HT-29 (cell line): ENCODE measurements around the gene SOX1. TPM values are rescaled to one million over a fixed set of nuclear protein-coding genes. Genes with fewer than 3 reads are reported as not detected.

ENCODE experiments used
- DNase-seq: peaks from one replicate; pipeline ENCODE4 v3.0.0-alpha.2; 2015; ENCODE audit warnings: low spot score
- total RNA-seq: library from RNA; depleted of rRNA; stranded (reverse); fragments of >200 nt; shearing (Covaris generic); gene quantifications from 2 replicates; pipeline ENCODE4 v1.2.3, GENCODE V29; 2014; rRNA removed

SOX1 gene
- not detected in 2 replicates for total RNA-seq

DNA sequence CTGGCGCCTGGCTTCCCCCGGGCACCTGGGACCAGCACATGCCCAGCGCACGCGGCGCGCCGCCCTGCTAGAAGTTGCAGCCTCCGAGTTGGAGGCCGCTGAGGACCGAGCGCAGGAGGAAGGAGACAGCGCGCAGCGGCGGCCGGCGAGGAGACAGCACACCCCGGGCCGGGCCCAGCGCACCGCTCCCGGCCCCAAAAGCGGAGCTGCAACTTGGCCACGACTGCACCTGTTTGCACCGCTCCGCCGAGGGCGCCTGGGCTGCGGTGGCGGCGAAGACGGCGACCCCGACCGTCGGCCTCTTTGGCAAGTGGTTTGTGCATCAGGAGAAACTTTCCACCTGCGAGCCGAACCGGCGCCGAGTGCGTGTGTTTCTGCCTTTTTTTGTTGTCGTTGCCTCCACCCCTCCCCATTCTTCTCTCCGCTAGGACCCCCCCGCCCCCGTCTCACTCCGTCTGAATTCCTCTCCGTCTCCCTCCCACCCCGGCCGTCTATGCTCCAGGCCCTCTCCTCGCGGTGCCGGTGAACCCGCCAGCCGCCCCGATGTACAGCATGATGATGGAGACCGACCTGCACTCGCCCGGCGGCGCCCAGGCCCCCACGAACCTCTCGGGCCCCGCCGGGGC lies at the start of gene SOX1:
TSS of gene SOX1 (plus strand) at position 34 of the 626 bp plus-strand sequence. CDS start at position 544, 510 bp downstream.
- no peak for DNase-seq

DNA sequence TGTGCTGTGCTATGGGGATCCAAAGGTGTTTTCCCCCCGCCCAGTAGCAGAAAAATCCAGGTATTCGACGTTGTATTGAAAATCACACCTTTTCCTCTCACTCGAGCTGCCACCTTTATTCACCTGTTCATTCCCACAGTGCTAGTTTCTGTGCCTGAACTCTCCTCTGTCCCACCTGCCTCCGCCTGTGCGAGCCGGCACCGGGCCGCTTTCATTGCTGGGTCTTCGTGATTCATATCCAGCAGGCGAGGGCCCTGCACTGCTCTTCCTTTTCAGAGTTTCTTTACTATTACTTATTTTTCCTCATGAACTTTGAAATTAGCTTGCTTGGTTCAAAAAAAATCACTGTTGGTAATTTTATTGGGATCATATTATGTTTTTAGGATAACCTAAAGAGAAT lies 42.4 kb upstream of the SOX1 start:
- DNase-seq = no peak

DNA sequence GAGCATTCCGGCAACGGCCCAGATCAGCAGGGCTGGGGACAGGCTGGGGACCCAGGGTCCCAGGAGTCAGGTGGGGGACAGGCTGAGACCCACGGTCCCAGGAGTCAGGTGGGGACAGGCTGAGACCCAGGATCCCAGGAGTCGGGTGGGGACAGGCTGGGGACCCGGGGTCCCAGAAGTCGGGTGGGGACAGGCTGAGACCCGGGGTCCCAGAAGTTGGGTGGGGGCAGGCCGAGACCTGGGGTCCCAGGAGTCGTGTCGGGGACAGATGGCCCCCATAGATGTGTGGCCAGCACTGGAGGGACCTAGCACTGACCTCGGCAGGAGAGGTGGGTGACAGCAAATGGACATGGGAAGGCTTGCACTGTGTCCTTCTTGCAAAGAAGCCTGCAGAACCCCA lies 39.7 kb upstream of the SOX1 start:
- DNase-seq = no peak

DNA sequence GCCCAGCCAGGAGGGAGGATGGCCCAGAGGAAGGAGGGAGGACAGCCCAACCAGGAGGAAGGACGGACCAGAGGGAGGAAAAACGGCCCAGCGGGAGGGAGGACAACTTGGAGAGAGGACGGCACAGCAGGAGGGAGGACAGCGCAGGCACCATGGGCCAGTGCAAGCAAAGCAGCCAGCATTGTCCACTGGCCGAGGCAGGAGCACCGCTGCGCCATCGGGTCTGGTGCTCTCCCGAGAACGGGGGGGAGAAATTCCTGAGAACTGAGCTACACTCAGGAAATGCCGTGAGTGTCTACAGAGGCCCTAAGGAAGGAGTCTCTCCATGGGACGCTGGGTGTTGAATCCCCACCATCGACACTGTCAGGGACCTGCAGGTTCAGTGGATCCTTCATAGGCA lies 38.5 kb upstream of the SOX1 start:
- no peak for DNase-seq

DNA sequence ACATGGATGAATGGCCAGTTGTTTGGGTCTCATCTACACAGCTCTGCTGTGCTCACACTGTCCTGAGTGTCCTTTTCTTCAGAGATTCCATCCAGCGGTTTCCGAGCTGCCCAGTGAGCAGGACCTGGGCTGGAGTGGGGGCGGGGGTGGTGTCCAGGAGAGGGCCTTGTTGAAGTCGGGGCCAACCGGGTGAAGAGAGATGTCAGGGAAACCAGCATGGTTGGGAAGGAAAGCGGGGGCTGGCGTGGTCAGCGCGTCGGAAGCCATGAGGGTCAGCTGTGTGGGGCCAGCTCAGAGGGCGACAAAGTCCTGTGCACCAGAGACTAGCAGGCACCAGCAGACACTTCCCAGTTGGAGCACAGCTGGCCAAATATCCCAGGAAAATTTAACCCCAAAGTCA lies 37.8 kb upstream of the SOX1 start:
- DNase-seq = no peak

DNA sequence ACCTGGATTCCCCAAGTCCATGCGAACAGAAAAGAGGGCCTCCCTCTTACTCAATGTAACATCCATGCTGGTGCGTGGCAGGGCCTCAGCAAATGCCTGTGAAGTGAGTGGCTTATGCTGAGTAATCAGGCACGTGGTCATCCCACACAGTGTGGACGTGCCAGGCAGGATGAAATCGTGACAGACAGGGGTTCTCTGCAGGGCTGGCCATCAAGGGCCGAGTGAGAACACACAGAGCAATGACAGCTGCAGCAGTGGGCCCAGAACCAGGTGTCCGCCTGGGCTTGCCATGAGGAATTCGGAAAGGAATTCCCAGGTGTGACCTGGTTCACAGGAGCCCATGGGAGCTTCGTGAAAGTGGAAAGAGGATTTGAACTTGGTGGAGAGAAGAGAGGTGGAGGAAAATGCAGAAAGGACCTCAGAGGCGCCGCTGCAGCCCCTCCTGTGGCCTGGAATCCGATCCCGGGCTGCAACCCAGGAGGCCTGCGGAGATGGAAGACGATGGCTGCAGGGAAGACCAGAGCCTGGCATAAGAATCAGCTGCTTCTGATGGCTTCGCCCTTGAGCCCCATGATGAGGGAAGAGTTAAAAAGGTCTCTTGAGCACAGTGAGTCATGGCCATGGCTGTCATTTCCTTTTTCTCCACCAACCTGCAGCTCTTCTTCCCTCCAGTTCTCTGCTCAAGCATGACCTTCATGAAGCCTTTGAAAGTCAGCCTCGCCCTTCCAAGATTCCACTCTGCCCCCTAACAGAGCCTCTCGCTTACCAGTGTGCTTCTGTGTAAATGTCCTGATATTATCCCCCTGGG lies 34.6 kb upstream of the SOX1 start:
- no peak for DNase-seq

DNA sequence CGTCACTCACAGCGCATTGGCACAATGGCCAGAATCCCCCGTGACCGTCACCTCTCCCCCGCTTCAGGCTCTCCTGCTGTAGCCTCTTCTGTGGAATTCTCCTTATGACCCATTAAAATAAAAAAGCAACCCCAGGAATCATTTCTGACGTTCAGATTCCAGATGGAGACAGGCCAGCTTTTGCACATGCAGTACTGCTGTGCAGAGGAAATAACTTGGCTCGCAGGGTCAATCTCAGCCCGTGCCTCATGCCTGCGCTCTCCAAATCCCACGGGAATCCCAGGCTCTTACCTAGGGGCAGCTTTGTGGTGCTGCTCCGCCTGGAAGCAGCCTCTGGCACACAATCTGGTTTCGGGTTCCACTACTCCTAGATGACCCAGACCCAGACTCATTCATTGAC lies 32.7 kb upstream of the SOX1 start:
- DNase-seq = no peak

DNA sequence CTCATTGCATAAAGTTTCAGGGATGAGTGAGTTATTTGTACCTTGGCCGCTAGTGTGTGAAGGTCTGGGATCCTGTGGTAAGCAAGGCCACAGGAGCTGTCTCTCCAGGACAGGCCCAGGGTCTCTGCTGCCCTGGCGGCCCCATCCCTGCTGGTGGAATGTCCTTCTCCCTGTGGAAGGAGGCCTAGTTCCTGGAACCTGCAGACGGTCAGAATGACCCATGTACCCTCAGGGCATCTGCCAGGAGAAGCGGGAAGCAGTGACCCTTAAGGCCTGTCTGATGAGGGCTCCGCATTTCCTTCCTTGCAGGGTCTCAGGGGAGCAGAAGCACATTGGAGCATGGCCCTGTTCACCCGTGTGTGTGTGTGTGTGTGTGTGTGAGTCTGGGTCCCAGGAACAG lies 32.1 kb upstream of the SOX1 start:
- DNase-seq = no peak

DNA sequence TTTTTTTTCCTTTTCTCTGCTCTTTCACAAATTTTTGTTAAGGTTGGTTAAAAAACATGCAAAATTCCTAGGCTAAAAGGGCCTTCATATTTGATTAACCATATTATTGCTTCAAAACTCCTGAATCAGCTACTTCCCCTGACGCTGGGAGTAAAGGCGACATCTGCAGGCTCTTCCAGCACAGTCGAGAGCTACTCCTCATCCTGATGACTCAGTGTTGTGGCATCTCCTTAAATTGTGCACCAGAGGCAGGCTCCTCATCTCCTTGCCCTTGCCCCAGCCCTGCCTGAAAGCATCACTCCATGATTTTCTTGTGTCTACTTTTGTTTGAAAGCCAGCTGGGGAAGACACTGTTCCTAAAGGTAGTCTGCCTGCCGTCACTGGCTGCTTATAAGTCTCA lies 24.5 kb upstream of the SOX1 start:
- peak; percentile 22 for DNase-seq

DNA sequence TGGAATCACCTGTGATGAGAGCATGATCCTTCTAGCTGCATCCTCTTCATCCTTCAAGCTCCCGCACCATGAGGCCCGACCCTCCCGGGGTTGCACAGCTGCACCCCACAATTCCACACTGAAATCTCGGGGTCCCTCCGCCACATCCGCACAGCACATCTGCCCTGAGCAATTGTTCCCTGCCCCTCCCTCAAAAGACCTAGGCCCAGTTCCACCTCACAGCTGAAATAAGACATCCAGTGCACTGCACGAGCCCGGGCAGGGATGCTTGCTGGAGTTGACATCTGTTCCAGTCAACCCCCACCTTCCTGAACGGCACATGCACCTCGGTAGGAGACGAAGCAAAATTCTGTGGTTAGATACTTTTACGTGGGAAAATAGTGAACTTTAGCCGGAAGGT lies 14.7 kb upstream of the SOX1 start:
- no peak for DNase-seq

DNA sequence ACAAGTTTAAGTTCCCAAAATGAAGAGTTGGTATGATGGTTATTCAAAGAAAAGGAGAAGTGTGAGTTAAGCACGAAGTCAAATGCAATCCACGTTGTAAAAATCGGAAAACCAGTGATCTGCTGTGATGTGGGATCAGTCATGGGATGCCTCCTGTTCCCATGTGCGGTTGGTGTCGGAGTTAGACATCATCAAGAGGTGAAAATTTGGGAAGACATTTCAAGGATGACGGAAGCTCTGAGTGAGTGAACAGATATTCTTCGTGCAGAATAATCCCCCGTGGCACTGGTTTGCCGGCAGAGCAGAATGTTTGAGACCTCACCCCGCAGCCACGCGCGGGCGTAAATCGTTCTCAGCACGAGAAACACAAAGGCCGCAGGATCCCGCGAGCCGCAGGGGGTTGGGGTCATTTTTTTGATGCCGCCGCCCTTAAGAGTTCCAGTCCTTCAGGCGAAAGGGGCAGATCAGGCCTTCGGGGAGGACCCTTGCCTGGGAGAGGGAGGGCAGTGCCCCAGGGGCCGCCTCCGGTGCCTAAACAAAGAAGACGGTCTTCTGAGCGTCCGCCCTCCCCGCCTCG lies 13.7 kb upstream of the SOX1 start:
- no peak for DNase-seq

DNA sequence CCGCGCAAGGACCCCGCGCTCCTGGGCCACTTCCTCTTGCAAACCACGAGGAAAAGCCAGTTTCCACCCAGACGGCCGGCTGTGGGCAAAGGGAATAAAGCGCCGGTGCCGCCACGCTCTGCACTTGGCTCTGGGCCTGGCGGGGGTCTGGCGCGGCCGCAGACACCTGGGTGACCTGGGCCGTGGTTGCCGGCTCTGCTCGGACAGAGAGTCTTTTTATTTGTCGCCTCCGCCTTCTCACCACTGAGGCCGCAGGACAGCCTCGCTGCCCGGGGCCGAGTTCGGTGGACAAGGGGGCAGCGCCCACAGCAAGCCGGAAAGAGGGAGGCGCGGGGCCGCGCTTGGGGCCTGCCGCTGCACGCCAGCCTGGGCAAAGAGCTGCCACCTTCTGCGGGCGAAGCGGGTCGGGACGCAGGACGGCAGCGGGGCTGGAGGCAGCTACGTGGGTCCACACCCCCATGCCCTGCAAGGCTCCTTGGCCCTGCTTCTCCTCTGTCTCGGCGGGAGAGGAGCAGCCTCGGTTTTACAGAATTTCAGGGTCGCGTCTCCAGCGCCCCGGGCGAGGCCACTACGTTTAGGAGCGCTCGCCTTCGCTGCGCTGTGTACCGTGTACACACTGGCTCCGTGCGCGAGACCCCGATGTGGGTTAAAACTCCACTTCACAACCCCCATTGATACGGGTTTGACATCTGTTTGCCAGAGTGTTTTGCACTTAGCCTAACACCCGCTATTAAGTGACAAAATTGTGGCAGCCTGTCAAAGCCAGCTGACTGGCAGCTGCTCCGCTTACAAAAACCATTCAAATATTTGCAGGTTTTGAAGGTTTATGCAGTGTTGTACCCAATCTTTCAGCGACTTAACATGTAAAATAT lies 13.0 kb upstream of the SOX1 start:
- DNase-seq = no peak

DNA sequence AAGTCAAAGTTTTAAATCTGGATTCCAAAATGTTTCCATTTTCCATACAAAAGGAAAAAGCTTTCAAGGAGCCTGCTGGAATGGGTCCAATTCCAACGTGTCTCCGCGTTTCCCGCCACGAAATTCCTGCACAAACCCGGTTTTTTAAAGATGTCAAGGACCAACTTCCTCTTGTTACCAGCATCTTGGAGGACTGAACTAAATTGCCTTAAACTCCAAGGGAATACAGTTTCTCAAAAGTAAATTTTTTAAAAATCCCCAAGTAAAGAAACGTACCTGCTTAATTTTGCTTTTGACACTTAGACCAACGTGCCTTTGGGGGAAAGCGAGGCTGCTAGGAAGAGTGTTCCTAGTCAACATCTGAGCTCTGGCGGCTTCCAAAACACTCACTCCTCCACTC lies 12.3 kb upstream of the SOX1 start:
- no peak for DNase-seq

DNA sequence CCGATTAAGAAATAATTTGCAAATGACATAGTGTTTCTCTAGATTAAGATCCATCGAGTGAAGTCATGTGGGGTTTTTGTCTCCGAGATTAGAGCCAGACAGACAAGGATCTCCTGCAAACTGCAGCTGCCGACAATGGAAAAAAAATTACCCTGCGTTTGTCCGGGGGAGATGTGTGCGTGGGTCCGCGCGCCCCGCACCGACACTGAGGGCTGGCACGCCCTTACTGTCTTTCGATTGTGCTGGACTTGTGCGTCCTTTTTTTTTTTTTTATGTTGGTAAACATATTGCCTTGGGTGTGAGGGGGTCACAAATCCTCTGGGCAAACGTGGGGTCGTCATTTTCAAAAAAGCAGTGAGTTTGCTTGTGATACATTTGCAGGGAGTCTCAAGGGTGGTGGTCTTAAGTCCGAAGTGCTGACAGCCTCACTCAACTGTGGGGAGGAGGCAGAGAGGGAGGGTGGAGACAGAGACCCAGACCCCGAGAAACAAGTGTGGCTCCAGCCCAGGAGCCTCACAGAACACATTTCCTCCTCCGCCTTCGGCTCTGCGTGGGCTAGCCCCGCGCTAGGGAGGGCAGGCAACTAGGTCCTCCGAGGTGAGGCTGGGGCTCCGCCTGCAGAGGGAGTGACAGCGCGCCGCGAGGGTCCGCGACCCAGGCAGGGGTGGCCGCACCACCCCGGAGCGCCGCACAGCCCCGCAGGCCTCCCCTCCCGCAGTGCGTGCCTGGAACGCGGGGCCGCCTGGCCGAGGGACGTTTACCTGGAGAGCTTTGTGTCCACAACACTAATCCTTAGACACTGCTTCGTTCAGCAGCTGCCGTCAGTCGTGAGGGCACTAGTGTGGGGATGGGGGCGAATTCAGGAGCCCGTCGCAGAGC lies 11.7 kb upstream of the SOX1 start:
- DNase-seq = no peak

DNA sequence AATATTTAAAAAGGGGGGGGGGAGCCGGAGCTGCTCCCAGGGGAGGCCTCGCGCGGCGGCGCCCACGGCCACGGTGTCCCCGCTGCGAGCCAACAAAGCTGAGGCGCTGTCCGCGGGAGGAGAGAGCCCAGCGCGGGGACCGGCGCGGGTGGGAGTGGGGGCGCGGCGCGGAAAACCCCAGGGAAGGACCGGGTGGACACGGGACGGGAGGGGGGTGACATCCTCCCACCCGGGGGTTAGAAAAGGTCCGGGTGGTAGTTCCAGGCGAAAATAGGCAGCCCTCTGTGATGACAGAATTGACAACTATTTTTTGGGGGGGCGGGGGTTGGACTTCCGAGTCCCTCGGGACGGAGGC lies 11.1 kb upstream of the SOX1 start:
- DNase-seq = no peak

DNA sequence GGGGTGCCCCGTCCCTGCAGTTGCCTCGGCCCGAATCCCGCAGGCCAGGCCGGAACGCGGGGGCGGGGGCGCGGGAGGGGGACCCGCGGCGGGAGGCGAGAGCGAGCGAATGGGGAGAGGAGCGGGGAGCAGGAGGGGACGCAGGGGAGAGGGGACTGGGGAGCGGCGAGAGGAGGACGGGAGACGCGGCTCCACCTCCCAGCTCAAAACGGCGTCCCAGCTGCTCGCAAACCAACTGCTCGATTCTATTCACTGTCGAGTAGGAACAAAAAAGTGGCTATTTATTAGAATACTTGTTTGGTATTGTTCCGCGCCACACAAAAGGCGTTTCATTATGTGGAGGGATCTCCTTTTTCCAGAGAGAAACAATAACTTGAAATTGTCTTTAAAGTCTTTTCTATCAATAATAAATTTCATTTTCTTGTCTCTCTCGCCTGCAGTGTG lies 10.6 kb upstream of the SOX1 start:
- DNase-seq = no peak

DNA sequence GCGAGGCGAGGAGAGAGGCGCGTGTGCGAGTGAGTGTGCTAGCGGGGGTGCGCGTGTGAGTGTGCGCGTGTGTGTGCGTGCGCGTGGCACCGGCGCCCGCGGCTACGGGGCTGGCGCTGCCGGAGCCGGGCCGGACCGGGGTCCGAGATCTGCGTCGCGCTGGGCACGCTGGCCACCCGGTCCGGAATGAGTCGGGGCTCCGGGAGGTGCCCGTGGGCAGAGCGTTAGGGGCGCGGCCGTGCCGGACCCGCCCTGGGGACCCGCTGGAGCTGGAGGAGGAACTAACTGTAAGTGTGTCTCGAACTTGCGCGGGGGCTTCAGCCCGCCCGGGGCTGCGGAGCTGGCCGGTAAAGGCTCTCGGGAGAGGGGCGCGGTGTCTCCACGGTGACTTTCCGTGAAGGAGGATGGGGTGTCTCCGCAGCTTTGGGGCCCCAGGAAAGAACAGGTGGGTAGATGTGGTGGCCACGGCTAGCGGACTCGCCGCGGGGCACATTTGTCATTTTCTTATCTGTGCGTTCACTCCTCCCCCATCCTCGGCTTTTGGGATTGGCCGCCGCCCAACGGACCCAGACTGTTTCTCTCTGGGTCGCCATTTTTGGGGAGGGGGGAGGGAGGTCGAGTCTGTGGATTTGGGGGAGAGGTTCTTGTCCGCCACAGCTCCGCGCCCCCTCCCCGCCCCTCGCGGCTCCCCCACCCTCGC lies 10.1 kb upstream of the SOX1 start:
- DNase-seq = no peak

DNA sequence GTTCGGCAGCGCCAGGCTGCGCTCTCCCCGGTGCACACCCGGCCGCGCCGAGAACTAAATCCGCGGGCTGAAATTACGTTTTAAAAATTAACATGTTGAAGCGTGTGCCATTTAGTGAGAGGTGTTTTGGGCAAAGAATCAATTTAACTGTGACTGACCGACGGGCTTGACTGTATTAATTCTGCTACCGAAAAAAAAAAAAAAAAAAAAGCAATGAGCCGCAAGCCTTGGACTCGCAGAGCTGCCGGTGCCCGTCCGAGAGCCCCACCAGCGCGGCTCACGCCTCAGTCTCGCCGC lies 9.6 kb upstream of the SOX1 start:
- DNase-seq = no peak

DNA sequence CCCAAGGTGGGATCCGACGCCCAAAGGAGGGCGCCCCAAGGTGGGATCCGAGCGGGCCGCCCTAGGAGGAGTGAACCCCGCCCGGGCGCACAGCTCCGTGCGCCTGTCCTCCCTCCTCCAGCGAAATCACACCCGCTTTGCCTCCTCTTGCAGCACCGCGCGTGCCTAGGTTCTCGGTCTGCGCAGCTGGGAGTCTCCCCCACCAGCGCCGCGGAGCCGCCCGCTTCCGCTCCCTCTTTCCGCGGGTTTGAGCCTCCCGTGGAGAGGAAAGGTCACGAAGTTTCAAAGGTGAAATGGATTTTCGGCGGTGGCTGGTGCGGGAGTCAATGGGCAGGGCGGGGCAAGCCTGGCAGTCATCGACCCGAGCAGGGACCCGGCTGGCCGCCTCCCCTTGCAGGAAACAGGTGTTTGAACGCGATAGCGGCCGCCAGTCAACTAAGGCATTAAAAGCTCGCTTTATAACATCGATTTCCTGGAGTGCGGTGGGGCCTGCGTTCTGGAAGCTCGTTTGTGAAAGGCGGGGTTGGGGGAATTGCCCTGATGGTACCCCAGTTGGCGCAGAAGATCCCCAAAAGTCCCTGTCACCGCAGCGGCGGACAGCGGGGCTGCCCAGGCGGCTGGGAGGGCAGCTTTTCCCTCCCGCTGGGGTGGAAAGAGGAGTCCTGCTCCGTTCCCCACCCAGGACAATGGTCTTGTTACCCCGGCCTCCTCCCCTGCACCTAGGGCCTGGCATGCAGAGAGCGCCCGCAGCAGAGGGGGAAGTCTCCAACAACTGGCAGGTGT lies 9.0 kb upstream of the SOX1 start:
- no peak for DNase-seq

DNA sequence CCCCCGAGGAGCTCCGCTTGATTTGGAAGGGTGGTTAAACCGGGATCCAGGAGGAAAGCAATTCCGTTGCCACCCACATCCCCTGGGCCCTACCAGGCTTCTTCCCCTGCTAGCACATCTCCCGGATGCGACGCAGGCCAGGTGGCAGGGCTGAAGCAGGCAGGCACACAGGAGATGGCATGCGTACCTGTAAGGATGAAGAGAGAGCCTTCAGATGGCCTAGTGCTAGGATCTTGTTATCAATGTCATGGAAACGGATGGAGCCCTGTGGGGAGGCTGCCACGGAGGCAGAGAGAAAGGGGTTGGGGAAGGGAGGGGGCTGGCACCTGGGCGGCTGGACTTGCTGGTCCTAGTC lies 8.5 kb upstream of the SOX1 start:
- no peak for DNase-seq
